T-helper 2 cell treated with Interferon-gamma antibody and Interleukin-4, amounts not matched to agents 100 ng/mL and 5 ng/mL, for 36 hours (primary cell): ENCODE data around the gene PSTPIP1. TPM values are rescaled to one million over a fixed set of nuclear protein-coding genes. Genes with fewer than 3 reads are reported as not detected.

Experiments
- total RNA-seq: library from RNA; stranded (reverse); gene quantifications from 2 replicates; pipeline ENCODE4 v1.2.3, GENCODE V29; 2022

Gene PSTPIP1
- total RNA-seq, 1 donor from 2014 or later: 142 TPM

Other genes starting within 250 kb of the PSTPIP1 start
- gene SCAPER, start 89.8 kb upstream of the PSTPIP1 start, total RNA-seq: 25.0 and 28.8 TPM in 2 replicates
- 27.3 and 28.2 TPM in 2 replicates for gene RCN2, start 63.4 kb upstream of the PSTPIP1 start, total RNA-seq
- 16.3 and 18.1 TPM in 2 replicates for gene TSPAN3, start 76.0 kb downstream of the PSTPIP1 start, total RNA-seq